AG10803 (cell line): ENCODE data around the gene TRMT44.

Experiments used
- DNase-seq: peaks from one replicate; pipeline ENCODE4 v3.0.0; 2010; ENCODE audit warnings: low read depth
- H3K4me3 ChIP-seq: 2 replicates; pipeline ENCODE4 v1.5.1; 2011; ENCODE audit warnings: mild to moderate bottlenecking, low read length, control low read depth
- CTCF ChIP-seq: conservative IDR thresholded peaks from 2 replicates; pipeline ENCODE4 v1.5.1; 2011; ENCODE audit warnings: mild to moderate bottlenecking, low read length, control low read depth, inconsistent platforms

The TRMT44 gene

DNA sequence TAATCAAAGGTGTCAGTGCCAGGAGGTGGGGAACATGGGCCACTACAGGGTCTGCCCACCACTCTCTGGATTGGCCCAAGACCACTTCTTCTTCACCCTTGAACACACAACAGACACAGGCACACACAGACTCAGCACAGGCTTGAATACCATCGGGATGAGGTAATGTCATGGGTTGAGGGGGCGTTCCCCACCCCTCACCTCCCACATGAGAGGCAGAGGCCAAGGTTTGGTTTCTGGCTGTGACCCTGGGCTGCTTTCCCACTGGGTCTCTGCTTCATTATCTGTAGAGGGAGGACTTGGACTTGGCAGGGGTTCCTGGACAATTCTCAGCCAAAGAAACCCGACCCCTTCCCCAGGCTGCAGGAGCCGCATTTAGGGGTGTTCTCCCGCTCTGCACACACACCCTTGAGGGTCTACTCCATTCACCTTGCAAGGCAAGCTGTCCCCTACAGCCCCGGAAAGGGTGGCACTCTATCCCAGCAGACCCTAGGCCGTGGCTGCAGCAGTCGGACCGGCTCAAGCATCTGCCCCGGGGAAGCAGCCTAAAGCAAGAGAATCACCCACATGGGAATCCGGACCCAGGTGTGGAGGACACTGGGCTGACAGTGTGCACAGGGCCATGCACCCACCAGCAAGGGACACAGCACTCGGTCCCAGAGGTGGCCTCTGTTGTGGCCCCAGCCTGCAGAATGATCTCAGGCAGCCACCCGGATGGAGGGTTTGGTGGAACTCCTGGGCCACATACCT lies 62.4 kb downstream of the TRMT44 start:
- no peak for DNase-seq
- no peak for TF ChIP-seq CTCF
- H3K4me3 ChIP-seq = no peak overlapping the region

DNA sequence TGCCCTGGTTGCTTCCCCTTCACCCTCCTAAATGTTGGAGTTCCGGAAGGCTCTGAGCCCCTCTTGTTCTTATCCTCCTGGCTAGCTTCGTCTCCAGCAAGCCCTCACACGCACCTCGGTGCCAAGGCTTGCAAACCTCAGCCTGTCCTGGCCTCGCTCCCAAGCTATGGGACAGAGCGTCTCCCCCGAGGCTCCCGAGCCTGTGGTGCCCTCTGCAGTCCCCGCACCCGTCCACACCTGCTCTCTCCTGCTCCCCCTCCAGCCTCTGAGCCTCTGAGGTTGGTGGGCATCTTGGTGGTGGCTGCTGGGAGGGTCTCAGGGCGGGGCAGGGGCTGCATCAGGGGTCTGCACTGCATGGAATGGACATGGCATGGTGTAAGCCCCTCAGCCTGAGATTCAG lies 63.2 kb downstream of the TRMT44 start:
- DNase-seq = no peak
- no peak for TF ChIP-seq CTCF
- no peak overlapping the region for H3K4me3 ChIP-seq

- no peak for TF ChIP-seq CTCF
- no peak for DNase-seq
- H3K4me3 ChIP-seq = no peak overlapping the region
Measured at GRCh38 chr4:8504279-8505007, 63.9 kb downstream of the TRMT44 start.

GRCh38 chr4:8505229-8505628 lies 64.7 kb downstream of the TRMT44 start:
- H3K4me3 ChIP-seq = no peak overlapping the region
- TF ChIP-seq CTCF = no peak
- no peak for DNase-seq

GRCh38 chr4:8506006-8506372 lies 65.4 kb downstream of the TRMT44 start:
- no peak; the same call in 1 of the 2 replicates for TF ChIP-seq CTCF
- no peak overlapping the region for H3K4me3 ChIP-seq
- no peak for DNase-seq

DNA sequence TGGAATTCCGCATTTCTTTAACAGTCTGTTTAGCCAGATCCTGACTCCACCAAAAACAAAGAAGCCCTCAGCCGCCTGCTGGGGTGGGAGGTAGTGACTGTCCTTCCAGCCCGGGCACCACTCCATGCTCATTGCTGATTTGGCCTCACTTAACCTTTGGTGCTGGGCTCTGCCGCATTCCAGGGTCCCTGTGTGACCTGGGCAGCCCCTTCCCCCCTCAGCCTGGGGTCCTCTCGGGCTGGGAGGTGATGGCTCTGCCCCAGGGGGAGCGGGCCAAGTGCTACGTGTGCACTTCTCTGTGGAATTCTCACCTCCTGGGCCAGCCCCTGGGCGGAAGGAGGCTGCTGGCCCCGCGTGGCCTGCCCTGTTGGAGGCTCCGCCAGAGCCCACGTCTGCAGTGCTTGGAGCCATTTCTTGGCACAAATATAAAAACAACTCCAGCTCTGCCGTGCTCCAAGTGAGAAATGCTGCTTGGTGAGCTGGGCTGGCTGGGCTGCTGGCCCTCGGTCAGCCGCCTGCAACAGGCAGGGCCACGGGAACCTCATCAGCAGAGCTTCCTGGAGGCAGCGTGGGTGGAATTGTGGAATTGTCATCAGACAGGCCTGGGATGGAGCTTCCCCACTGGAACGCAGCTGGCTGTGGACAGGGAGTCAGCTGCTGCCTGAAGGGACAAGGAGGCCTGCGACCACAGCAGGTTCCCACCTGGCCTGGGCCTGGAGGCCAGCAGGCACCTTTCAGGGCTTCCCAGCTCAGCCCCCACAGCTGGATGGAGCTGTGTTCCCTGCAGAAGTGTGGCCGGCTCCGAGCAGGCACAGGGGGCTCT lies 66.0 kb downstream of the TRMT44 start:
- H3K4me3 ChIP-seq = no peak overlapping the region
- no peak for TF ChIP-seq CTCF
- DNase-seq = peak; percentile 82

- peak; percentile 60 for DNase-seq
- H3K4me3 ChIP-seq = no peak overlapping the region
- TF ChIP-seq CTCF = no peak
Measured at GRCh38 chr4:8507196-8507570, 66.6 kb downstream of the TRMT44 start.
